ENCODE data around the gene USP12.

The USP12 gene

DNA sequence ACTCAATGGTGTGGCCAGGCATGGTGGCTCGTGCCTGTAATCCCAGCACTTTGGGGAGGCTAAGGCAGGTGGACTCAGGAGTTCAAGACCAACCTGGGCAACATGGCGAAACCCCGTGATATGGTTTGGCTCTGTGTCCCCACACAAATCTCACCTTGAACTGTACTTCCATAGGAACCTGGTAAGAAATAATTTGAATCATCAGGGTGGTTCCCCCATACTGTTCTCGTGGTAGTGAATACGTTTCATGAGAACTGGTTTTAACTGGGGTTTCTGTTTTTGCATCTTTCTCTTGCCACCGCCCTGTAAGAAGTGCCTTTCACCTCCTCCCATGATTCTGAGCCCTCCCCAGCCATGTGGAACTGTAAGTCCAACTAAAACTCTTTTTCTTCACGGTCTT, 49.6 kb downstream of the USP12 start:
- H3K9ac ChIP-seq = no peak overlapping the region
- H3K79me2 ChIP-seq (ENCODE audit: insufficient read depth, low read depth) = no peaks in the 10 kb centered on the region
- TF ChIP-seq, protein P1, sequence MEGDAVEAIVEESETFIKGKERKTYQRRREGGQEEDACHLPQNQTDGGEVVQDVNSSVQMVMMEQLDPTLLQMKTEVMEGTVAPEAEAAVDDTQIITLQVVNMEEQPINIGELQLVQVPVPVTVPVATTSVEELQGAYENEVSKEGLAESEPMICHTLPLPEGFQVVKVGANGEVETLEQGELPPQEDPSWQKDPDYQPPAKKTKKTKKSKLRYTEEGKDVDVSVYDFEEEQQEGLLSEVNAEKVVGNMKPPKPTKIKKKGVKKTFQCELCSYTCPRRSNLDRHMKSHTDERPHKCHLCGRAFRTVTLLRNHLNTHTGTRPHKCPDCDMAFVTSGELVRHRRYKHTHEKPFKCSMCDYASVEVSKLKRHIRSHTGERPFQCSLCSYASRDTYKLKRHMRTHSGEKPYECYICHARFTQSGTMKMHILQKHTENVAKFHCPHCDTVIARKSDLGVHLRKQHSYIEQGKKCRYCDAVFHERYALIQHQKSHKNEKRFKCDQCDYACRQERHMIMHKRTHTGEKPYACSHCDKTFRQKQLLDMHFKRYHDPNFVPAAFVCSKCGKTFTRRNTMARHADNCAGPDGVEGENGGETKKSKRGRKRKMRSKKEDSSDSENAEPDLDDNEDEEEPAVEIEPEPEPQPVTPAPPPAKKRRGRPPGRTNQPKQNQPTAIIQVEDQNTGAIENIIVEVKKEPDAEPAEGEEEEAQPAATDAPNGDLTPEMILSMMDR (conservative IDR thresholded peaks at IDR 0.05; ENCODE audit: low read depth, low read length) = no peak
- no peak overlapping the region for H3K27ac ChIP-seq
- no peaks in the 10 kb centered on the region for H3K4me1 ChIP-seq (ENCODE audit: low read depth, poor library complexity, severe bottlenecking)
- no peak overlapping the region for H3K4me3 ChIP-seq (IDR thresholded peaks at IDR 0.05; ENCODE audit: insufficient read depth, low read depth, low read length)
- no peaks in the 10 kb centered on the region for H3K36me3 ChIP-seq (ENCODE audit: insufficient read depth)
- H3K4me2 ChIP-seq = no peak overlapping the region
- no peak overlapping the region for H2AFZ ChIP-seq (ENCODE audit: low read depth)
- H3K27me3 ChIP-seq (ENCODE audit: insufficient read depth, low read depth) = no peaks in the 10 kb centered on the region
- H4K20me1 ChIP-seq (ENCODE audit: insufficient read depth) = no peaks in the 10 kb centered on the region

DNA sequence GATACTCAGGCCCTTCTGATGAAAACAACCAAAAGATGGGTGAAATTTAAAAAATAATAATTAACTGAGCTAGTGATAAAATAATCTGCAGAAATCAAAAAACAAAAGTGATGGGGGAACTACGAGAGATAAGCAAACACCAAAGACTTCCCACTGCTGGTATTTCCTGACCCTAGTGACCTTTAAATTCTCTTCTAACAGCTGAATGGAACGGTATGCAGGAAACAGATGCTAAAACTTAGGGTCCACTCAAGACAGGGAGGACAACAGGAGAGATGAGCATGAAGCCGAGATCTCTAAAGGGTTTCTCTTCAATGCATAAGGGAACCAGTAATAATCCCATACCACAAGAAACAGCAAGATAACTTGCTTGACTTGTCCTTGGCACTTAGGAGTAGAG, 50.8 kb downstream of the USP12 start:
- Histone ChIP-seq H3K27ac (no peak overlapping the region), H3K36me3 (ENCODE audit: insufficient read depth) (no peaks in the 10 kb centered on the region), H3K27me3 (ENCODE audit: insufficient read depth, low read depth) (no peaks in the 10 kb centered on the region), H3K4me3 (IDR thresholded peaks at IDR 0.05; ENCODE audit: insufficient read depth, low read depth, low read length) (no peak overlapping the region), H4K20me1 (ENCODE audit: insufficient read depth) (no peaks in the 10 kb centered on the region), H3K79me2 (ENCODE audit: insufficient read depth, low read depth) (no peaks in the 10 kb centered on the region), H3K9ac (no peak overlapping the region), H3K4me1 (ENCODE audit: low read depth, poor library complexity, severe bottlenecking) (no peaks in the 10 kb centered on the region), H2AFZ (ENCODE audit: low read depth) (no peak overlapping the region), H3K4me2 (no peak overlapping the region)
- TF ChIP-seq, protein P1 (conservative IDR thresholded peaks at IDR 0.05; ENCODE audit: low read depth, low read length) = no peak

DNA sequence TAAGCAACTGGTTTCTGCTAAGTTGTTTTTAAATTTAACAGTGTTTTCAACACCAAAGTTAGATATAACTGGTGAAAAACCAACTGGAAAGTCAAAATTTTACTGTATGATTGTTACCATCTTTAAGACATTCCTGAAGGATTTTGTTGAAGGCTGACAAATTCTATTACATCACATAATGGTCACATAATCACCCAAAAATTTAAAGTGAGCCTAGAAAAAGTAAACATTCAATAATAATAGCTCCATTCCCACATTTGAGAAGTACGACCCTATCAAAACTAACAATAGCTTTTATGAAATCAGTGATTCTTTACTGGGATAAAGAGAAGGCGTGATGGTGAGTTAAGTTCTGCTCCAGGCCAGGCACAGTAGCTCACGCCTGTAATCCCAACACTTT, 51.6 kb downstream of the USP12 start:
- no peak overlapping the region for H3K4me3 ChIP-seq (IDR thresholded peaks at IDR 0.05; ENCODE audit: insufficient read depth, low read depth, low read length)
- H3K79me2 ChIP-seq (ENCODE audit: insufficient read depth, low read depth) = no peaks in the 10 kb centered on the region
- H3K4me1 ChIP-seq (ENCODE audit: low read depth, poor library complexity, severe bottlenecking) = no peaks in the 10 kb centered on the region
- H3K4me2 ChIP-seq = no peak overlapping the region
- H3K36me3 ChIP-seq (ENCODE audit: insufficient read depth) = no peaks in the 10 kb centered on the region
- no peaks in the 10 kb centered on the region for H4K20me1 ChIP-seq (ENCODE audit: insufficient read depth)
- H3K27me3 ChIP-seq (ENCODE audit: insufficient read depth, low read depth) = no peaks in the 10 kb centered on the region
- H2AFZ ChIP-seq (ENCODE audit: low read depth) = no peak overlapping the region
- no peak overlapping the region for H3K27ac ChIP-seq
- TF ChIP-seq, protein P1 (conservative IDR thresholded peaks at IDR 0.05; ENCODE audit: low read depth, low read length) = no peak
- no peak overlapping the region for H3K9ac ChIP-seq

DNA sequence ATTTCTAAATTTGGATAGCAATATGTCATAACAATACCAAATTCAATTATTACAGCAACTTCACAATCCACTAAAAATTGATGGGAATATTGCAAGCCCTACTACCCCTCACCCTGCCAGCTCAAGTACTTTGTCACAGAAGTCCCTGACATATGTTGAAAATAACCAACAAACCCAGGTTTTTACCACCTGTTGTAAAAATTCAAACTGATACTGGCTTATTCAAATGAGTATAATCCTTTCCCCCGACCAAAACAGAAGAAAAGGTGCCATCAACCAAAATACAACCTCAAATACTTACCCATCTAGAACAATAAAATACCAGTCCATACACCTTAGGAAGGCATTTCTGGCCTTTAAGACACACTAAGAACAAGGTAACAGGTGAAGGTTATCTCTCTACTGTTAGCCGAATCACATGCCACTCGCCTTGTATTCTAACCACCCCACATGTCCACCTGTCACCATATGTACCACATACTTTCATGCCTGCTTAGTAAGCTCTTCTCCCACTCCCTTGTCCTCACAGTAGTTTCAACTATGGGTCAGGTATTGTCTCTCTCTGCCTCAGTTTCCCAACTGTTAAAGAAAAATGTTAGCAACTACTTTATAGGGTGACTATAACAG, 53.1 kb downstream of the USP12 start:
- H3K4me3 ChIP-seq (IDR thresholded peaks at IDR 0.05; ENCODE audit: insufficient read depth, low read depth, low read length) = no peak overlapping the region
- no peaks in the 10 kb centered on the region for H3K27me3 ChIP-seq (ENCODE audit: insufficient read depth, low read depth)
- no peak overlapping the region for H3K9ac ChIP-seq
- no peaks in the 10 kb centered on the region for H4K20me1 ChIP-seq (ENCODE audit: insufficient read depth)
- TF ChIP-seq, protein P1 (conservative IDR thresholded peaks at IDR 0.05; ENCODE audit: low read depth, low read length) = no peak
- no peak overlapping the region for H2AFZ ChIP-seq (ENCODE audit: low read depth)
- no peaks in the 10 kb centered on the region for H3K79me2 ChIP-seq (ENCODE audit: insufficient read depth, low read depth)
- no peaks in the 10 kb centered on the region for H3K4me1 ChIP-seq (ENCODE audit: low read depth, poor library complexity, severe bottlenecking)
- H3K27ac ChIP-seq = no peak overlapping the region
- H3K36me3 ChIP-seq (ENCODE audit: insufficient read depth) = no peaks in the 10 kb centered on the region
- H3K4me2 ChIP-seq = no peak overlapping the region
